ENCODE measurements around the gene EAPP.
"Not testable (repeated sequence)": the region's sequence is repeated elsewhere in the genome, so short reads cannot be mapped to it uniquely, and the experiment has no call there.

Gene EAPP, protein sequence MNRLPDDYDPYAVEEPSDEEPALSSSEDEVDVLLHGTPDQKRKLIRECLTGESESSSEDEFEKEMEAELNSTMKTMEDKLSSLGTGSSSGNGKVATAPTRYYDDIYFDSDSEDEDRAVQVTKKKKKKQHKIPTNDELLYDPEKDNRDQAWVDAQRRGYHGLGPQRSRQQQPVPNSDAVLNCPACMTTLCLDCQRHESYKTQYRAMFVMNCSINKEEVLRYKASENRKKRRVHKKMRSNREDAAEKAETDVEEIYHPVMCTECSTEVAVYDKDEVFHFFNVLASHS

DNA sequence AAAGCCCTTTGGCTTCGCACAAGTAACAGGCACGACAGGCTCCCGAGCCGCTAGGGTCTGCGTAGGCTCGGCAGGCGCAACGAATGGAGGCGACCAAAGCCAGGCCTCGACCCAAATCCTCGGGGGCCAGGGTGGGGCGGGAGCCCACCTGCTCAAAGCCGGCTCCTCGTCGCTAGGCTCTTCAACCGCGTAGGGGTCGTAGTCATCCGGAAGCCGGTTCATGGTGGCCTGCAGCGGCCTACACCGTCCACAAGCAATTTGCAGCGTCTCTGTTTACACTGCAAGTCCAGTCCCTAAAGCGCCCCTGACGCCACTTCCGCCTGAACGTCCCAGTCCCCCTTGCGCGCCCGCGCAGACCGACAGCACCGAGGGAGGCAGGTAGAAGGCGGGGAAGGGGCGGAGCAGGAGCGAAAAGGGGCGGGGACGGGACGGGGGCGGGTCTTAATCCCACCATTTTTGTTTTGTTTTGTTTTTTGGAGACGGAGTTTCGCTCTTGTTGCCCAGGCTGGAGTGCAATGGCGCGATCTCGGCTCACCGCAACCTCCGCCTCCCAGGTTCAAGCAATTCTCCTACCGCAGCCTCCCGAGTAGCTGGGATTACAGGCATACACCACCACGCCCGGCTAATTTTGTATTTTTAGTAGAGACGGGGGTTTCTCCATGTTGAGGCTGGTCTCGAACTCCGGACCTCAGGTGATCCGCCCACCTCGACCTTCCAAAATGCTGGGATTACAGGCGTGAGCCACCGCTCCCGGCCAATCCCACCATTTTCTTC, at the start of gene EAPP:
Gene EAPP (minus strand): TSS at position 295 of the 774 bp plus-strand sequence. CDS start 73 bp downstream, at position 222.
- no peak for TF ChIP-seq Cebpa-rat (IDR thresholded peaks at IDR 0.05)
- H3K4me3 ChIP-seq, result peak within 1 kb of the TSS; percentile 84
- H3K4me1 ChIP-seq, result peaks cover 21% of the 10 kb centered on the region
- H3K36me3 ChIP-seq, result peaks cover 32% of the 10 kb centered on the region
- peak within 1 kb of the TSS; percentile 91 for H3K9ac ChIP-seq
- H3K4me2 ChIP-seq, result peak within 1 kb of the TSS; percentile 95
- peak within 1 kb of the TSS; percentile 85 for H3K27ac ChIP-seq
- no peaks in the 10 kb centered on the region for H3K27me3 ChIP-seq
- H3K9me3 ChIP-seq, result no peaks in the 10 kb centered on the region
- peaks cover 31% of the 10 kb centered on the region for H4K20me1 ChIP-seq

DNA sequence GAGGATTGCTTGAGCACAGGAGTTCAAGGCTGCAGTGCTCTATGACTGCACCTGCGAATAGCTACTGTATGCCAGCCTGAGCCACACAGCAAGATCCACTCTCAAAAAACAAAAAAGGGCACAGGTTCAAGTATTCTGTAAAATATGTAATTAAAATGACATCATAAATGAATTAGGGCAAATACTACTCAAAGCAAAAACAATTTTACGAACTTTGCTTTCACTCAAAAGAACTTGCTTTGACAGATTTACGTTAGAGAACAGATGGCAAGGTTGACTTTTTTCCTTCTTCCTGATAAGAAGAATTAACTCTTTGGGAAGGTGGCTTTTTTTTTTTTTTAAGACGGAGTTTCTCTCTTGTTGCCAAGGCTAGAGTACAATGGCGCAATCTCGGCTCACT, 44.0 kb upstream of the EAPP start:
- Histone ChIP-seq H3K9ac (no peak overlapping the region), H3K27ac (no peak overlapping the region), H3K4me1 (no peaks in the 10 kb centered on the region), H3K4me2 (no peak overlapping the region), H4K20me1 (0 out of 2 replicates have a peak, but pooled peaks cover 6% of the 10 kb centered on the region), H3K36me3 (peaks cover 98% of the 10 kb centered on the region), H3K27me3 (no peaks in the 10 kb centered on the region), H3K4me3 (no peak overlapping the region), H3K9me3 (no peaks in the 10 kb centered on the region)
- TF ChIP-seq Cebpa-rat (IDR thresholded peaks at IDR 0.05), result no peak

DNA sequence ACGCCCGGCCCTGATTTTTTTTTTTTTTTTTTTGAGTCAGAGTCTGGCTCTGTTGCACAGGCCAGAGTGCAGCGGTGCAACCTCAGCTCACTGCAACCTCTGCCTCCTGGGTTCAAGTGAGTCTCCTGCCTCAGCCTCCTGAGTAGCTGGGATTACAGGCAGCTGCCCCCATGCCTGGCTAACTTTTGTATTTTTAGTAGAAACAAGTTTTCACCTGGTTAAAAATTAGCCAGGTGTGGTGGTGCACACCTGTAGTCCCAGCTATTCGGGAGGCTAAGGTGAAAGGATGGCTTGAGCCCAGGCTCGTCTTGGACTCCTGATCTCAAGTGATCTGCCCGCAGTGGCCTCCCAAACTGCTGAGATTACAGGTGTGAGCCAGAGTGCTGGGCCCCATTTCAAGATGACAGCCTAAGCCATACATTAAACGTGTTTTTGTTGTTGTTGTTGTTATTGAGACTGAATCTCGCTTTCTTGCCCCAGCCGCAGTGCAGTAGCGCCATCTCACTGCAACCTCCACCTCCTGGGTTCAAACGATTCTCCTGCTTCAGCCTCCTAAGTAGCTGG, 42.7 kb upstream of the EAPP start:
- peaks cover 97% of the 10 kb centered on the region for H3K36me3 ChIP-seq
- H4K20me1 ChIP-seq, result no peaks in the 10 kb centered on the region
- H3K9me3 ChIP-seq, result no peaks in the 10 kb centered on the region
- no peak overlapping the region for H3K27ac ChIP-seq
- TF ChIP-seq Cebpa-rat (IDR thresholded peaks at IDR 0.05), result no peak
- H3K4me2 ChIP-seq, result no peak overlapping the region
- no peak overlapping the region for H3K4me3 ChIP-seq
- no peak overlapping the region for H3K9ac ChIP-seq
- no peaks in the 10 kb centered on the region for H3K4me1 ChIP-seq
- H3K27me3 ChIP-seq, result no peaks in the 10 kb centered on the region

DNA sequence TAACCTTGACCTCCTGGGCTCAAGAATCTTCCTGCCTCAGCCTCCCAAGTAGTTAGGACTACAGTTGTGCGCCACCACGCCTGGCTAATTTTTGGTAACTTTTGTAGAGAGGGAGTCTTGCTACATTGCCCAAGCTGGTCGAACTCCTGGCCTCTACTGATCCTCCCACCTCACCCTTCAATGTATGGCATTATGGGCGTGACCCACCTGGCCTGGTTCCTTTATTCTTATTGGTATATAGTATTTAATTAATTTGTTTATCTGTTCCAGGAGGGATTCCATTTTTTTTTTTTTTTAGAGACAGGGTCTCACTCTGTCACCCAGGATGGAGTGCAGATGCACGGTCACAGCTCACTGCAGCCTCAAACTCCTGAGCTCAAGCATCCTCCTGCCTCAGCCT, 40.9 kb upstream of the EAPP start:
- TF ChIP-seq Cebpa-rat (IDR thresholded peaks at IDR 0.05), result no peak
- H3K36me3 ChIP-seq, result peaks cover 98% of the 10 kb centered on the region
- H3K27ac ChIP-seq, result no peak overlapping the region
- H4K20me1 ChIP-seq, result no peaks in the 10 kb centered on the region
- no peak overlapping the region for H3K4me3 ChIP-seq
- no peak overlapping the region for H3K4me2 ChIP-seq
- no peaks in the 10 kb centered on the region for H3K27me3 ChIP-seq
- no peaks in the 10 kb centered on the region for H3K4me1 ChIP-seq
- no peak overlapping the region for H3K9ac ChIP-seq
- H3K9me3 ChIP-seq, result no peaks in the 10 kb centered on the region

DNA sequence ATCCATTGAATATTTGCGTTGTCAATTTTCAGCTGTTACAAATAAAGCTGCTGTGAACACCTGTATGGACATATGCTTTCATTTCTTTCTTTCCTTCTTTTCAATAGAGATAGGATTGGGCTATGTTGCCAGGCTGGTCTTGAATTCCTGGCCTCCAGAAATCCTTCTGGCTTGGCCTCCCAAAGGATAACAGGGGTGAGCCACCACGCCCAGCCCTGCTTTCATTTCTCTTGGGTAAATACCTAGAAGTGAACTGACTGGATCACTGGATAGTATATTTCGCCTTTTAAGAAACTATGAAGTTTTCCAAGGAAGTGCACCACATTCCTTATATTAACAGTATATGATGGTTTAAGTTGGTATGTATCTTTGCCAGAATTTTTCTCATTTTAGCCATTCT, 32.3 kb upstream of the EAPP start:
- H3K9me3 ChIP-seq, result no peaks in the 10 kb centered on the region
- H3K36me3 ChIP-seq, result peaks cover 98% of the 10 kb centered on the region
- H3K27ac ChIP-seq, result no peak overlapping the region
- no peak overlapping the region for H3K4me3 ChIP-seq
- H3K4me2 ChIP-seq, result no peak overlapping the region
- no peaks in the 10 kb centered on the region for H3K27me3 ChIP-seq
- no peaks in the 10 kb centered on the region for H3K4me1 ChIP-seq
- no peak overlapping the region for H3K9ac ChIP-seq
- no peak for TF ChIP-seq Cebpa-rat (IDR thresholded peaks at IDR 0.05)
- peaks cover 7% of the 10 kb centered on the region; the same call in 1 of the 2 replicates for H4K20me1 ChIP-seq

DNA sequence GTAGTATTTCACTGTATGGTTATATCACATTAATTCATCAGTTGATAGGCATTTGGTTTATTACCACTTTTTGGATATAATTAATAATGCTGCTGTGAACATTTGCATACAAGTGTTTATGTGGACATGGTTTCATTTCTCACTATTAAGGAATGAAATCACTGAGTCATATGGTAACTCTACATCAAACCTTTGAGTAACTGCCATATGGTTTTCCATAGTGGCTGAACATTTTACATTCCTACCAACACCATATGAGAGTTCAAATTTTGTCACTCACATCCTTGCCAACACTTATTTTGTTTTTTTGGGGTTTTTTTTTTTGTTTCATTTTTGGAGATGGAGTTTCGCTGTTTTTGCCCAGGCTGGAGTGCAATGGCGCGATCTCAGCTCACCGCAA, 30.2 kb upstream of the EAPP start:
- Histone ChIP-seq H3K4me1 (no peaks in the 10 kb centered on the region), H3K4me3 (no peak overlapping the region), H3K36me3 (peaks cover 99% of the 10 kb centered on the region), H3K27ac (no peak overlapping the region), H3K9me3 (no peaks in the 10 kb centered on the region), H3K27me3 (no peaks in the 10 kb centered on the region), H3K9ac (no peak overlapping the region), H3K4me2 (no peak overlapping the region), H4K20me1 (peaks cover 7% of the 10 kb centered on the region; the same call in 1 of the 2 replicates)
- TF ChIP-seq Cebpa-rat (IDR thresholded peaks at IDR 0.05), result no peak

DNA sequence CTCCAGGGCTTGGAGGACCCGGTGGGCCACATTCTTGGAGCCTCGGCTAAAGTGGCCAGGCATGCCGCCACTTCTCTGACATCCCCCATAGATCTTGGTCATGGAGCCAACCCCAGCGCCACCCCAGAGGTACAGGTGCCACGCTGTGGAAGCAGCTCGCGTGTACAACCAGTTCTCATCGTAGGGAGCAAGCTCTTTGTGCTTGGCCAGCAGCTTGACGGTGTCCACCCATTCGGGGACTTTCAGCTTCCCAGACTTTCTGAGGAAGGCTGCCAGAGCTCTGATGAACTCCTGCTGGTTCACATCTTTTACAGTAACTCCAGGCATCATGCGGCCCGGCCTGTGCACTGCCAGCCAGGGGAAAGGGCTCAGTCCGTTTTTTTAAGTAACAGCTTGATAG, 29.3 kb upstream of the EAPP start:
- Histone ChIP-seq H3K36me3 (peaks cover 99% of the 10 kb centered on the region), H3K4me2 (no peak overlapping the region), H4K20me1 (peaks cover 7% of the 10 kb centered on the region; the same call in 1 of the 2 replicates), H3K4me1 (no peaks in the 10 kb centered on the region), H3K9me3 (no peaks in the 10 kb centered on the region), H3K4me3 (no peak overlapping the region), H3K27me3 (no peaks in the 10 kb centered on the region), H3K27ac (no peak overlapping the region), H3K9ac (no peak overlapping the region)
- no peak for TF ChIP-seq Cebpa-rat (IDR thresholded peaks at IDR 0.05)

DNA sequence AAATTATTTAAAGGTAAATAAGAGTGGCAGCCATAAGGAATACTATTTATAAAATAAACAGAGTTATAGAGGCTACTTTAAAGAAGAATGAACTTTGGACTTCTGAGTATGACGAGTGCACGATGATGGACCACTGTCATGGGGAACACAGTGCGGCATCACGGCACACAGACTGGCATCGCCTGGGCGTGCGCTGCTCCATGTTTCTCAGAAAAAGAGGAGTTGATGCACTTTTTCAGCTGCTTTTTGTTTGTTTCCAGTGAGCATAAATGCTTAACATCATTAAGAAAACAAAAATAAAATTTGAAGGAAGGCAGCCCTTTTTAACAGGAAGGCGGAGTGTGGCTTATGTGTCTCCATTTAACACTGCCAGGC, 23.3 kb upstream of the EAPP start:
- Histone ChIP-seq H3K4me3 (no peak overlapping the region), H3K27ac (no peak overlapping the region), H3K27me3 (no peaks in the 10 kb centered on the region), H3K9ac (no peak overlapping the region), H3K4me2 (no peak overlapping the region), H4K20me1 (no peaks in the 10 kb centered on the region), H3K4me1 (no peaks in the 10 kb centered on the region), H3K9me3 (no peaks in the 10 kb centered on the region), H3K36me3 (peaks cover 52% of the 10 kb centered on the region)
- TF ChIP-seq Cebpa-rat (IDR thresholded peaks at IDR 0.05), result no peak

DNA sequence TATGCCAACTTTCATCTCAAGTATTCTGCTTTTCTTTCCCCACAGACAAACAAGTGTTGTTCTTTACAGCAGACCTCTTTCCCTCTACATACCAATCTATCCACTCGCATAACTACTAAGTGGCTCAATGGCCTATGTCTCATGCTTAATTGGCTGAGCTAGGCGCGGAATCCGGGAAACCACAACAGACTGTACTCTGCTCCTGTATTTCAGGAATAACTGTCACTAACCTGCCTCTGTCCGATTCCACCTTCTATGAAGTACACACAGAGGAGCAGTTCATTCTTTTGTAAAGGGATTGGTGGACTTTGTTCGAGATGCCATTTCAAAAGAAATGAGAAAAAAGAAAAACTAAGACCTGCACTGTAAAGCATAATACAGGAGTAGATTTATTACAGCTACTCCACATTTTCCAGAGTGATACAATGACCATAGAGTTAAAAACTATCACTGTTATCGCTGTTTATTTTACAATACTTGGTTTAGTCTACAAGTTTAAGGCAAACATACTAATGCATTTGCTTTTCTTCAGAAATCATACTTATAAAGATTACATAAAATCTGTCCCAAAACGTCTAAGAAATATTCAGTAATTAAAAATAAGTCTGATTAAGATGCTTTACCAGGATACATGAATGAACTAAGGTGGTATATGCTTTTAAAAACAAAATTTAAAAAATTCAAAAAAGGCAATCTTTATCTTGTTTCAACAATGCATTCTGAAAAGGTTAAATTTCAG, 22.7 kb upstream of the EAPP start:
- H3K9me3 ChIP-seq, H3K27me3 ChIP-seq, H3K27ac ChIP-seq, H3K4me3 ChIP-seq, H3K4me1 ChIP-seq, H4K20me1 ChIP-seq, H3K4me2 ChIP-seq, H3K9ac ChIP-seq: not testable (repeated sequence)
- peaks cover 47% of the 10 kb centered on the region for H3K36me3 ChIP-seq

DNA sequence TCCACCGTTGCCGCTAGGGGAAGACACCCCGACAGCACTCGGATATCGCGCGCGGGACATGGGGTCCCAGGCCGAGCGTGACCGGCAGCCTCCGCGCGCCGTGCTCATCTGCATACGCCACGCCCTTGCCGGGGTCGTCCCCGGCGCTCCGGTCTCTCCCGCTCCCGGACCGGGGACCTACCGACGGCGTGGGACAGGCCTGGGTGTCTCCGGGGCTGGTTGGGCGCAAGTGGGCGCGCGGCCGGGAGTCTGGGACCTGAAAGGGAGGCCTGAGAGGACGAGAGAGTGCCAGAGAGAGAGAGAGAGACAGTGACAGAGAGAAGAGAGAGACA, 17.0 kb upstream of the EAPP start:
- peaks cover 15% of the 10 kb centered on the region for H3K4me1 ChIP-seq
- H3K36me3 ChIP-seq, H3K4me3 ChIP-seq, H3K27ac ChIP-seq, H3K27me3 ChIP-seq, H3K9ac ChIP-seq, H3K9me3 ChIP-seq, H3K4me2 ChIP-seq, H4K20me1 ChIP-seq: not testable (repeated sequence)

DNA sequence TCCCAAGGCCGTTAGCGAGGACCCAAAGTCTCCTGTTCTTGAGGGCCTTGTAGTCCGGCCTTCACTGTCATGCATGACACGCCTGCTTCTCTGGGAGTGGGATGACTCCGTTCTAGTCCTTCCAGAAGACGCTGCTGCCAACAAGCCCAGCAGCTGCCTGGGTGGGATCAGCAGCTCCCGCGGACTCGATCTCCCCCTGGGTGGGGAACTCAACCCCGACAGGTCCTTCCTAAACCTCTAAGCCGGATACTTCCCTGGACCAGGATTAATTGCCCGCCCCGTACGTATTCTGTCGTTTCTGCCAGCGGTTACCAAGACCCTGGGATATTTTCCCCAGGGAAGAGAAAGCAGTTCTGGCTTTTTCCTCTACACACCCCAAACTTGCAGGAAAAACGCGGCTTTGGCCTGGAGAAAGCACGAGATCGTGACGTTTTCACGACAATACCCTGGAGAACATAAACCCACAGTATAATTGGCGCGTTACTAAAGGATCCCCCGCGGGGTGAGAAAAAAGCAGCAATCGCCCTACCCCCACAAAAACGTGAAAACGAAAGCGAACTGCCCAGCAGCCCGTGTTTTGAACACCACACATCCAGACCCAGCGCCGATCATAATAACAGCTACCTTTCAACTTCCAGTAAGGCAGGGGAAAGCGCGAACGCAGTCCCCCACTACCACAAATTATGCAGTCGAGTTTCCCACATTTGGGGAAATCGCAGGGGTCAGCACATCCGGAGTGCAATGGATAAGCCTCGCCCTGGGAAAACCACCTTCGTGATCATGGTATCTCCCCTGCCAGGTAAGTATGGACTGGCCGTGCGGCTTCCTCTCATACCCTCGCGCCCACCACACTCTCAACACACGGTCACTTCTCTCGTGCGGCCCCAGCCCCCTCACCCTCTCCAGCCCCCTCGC, 16.3 kb upstream of the EAPP start:
- H3K27me3 ChIP-seq, H3K9me3 ChIP-seq, H4K20me1 ChIP-seq, H3K4me2 ChIP-seq, H3K4me3 ChIP-seq, H3K36me3 ChIP-seq, H3K9ac ChIP-seq, H3K27ac ChIP-seq: not testable (repeated sequence)
- peaks cover 17% of the 10 kb centered on the region for H3K4me1 ChIP-seq

Measured in BLaER1 (cell line).